ENCODE data around the gene SLC4A4. TPM values are rescaled to one million over a fixed set of nuclear protein-coding genes. Genes with fewer than 3 reads are reported as not detected.

The SLC4A4 gene
- total RNA-seq, 2 donors from 2014 or later: 0.32 to 0.76 TPM

GRCh38 chr4:71540749-71541269 is 202.0 kb downstream of the SLC4A4 start:
- H3K9me3 Mint-ChIP-seq: no peaks in the 10 kb centered on the region
- no peaks in the 10 kb centered on the region for H3K4me1 Mint-ChIP-seq
- ATAC-seq (replicated peaks): no peak
- no peak overlapping the region for H3K27ac Mint-ChIP-seq
- no peaks in the 10 kb centered on the region for H3K36me3 Mint-ChIP-seq (ENCODE audit: low read depth)
- no peak overlapping the region for H3K4me3 Mint-ChIP-seq
- H3K27me3 Mint-ChIP-seq: no peaks in the 10 kb centered on the region

- Mint-ChIP-seq H3K4me1 (no peaks in the 10 kb centered on the region), H3K9me3 (no peaks in the 10 kb centered on the region), H3K27me3 (no peaks in the 10 kb centered on the region), H3K4me3 (no peak overlapping the region), H3K27ac (no peak overlapping the region), H3K36me3 (ENCODE audit: low read depth) (no peaks in the 10 kb centered on the region)
- no peak for ATAC-seq (replicated peaks)
Measured at GRCh38 chr4:71541541-71541940, 202.7 kb downstream of the SLC4A4 start.

DNA sequence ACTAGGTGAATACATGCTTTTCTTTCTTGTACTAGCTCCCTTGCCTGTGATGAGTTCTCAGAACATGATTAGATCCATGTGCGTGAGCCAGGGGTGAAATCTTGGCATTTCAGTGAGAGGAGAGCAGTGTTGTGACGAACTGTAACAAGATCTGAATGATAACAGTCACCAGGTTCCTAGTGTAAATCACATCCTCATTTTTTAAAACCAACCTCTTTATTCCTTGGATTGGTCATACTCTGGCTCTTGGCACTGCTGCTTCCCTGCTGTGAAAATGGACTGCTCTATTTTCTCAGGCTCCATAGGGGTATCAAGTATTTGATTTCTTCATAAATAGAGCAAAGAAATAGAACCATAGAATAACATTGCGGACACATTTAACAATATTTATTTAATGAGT is 206.3 kb downstream of the SLC4A4 start:
- Mint-ChIP-seq H3K27ac (no peak overlapping the region), H3K9me3 (no peaks in the 10 kb centered on the region), H3K4me1 (no peaks in the 10 kb centered on the region), H3K4me3 (no peak overlapping the region), H3K36me3 (ENCODE audit: low read depth) (no peaks in the 10 kb centered on the region), H3K27me3 (no peaks in the 10 kb centered on the region)
- ATAC-seq (replicated peaks): no peak

- no peak for ATAC-seq (replicated peaks)
- H3K4me1 Mint-ChIP-seq: no peaks in the 10 kb centered on the region
- no peak overlapping the region for H3K4me3 Mint-ChIP-seq
- no peak overlapping the region for H3K27ac Mint-ChIP-seq
- H3K36me3 Mint-ChIP-seq (ENCODE audit: low read depth): no peaks in the 10 kb centered on the region
- no peaks in the 10 kb centered on the region for H3K27me3 Mint-ChIP-seq
- H3K9me3 Mint-ChIP-seq: no peaks in the 10 kb centered on the region
Measured at GRCh38 chr4:71549516-71550160, 210.8 kb downstream of the SLC4A4 start.

GRCh38 chr4:71550220-71551165 is 211.7 kb downstream of the SLC4A4 start:
- Mint-ChIP-seq H3K4me1 (no peaks in the 10 kb centered on the region), H3K27ac (no peak overlapping the region), H3K4me3 (no peak overlapping the region), H3K36me3 (ENCODE audit: low read depth) (no peaks in the 10 kb centered on the region), H3K27me3 (no peaks in the 10 kb centered on the region), H3K9me3 (no peaks in the 10 kb centered on the region)
- no peak for ATAC-seq (replicated peaks)

DNA sequence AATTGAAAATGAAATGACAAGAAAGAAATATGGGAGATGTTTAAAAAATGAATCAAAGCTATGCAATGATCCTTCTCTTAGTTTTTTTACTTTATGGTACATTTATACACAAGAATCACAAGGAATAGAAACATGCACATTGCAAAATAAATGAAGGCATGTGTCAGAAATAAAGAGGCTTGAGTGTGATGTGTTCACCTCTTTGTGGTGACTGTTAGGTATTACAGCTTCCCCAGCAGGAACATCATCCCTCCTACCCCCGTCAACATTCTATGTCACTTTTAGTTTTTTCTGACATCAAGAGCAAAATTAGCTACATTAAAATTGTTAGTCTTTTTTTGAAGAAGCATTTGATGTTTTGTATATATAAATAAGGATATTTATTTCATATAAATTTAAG is 214.8 kb downstream of the SLC4A4 start:
- Mint-ChIP-seq H3K27ac (no peak overlapping the region), H3K4me3 (no peak overlapping the region), H3K36me3 (ENCODE audit: low read depth) (no peaks in the 10 kb centered on the region), H3K27me3 (no peaks in the 10 kb centered on the region), H3K4me1 (no peaks in the 10 kb centered on the region), H3K9me3 (no peaks in the 10 kb centered on the region)
- ATAC-seq (replicated peaks): no peak

- no peaks in the 10 kb centered on the region for H3K4me1 Mint-ChIP-seq
Measured at GRCh38 chr4:71554025-71554424, 215.2 kb downstream of the SLC4A4 start.

GRCh38 chr4:71558248-71558647 is 219.4 kb downstream of the SLC4A4 start:
- no peaks in the 10 kb centered on the region for H3K36me3 Mint-ChIP-seq (ENCODE audit: low read depth)
- no peaks in the 10 kb centered on the region for H3K4me1 Mint-ChIP-seq
- no peaks in the 10 kb centered on the region for H3K27me3 Mint-ChIP-seq
- ATAC-seq (replicated peaks): peak; percentile 69
- H3K27ac Mint-ChIP-seq: no peak overlapping the region
- H3K4me3 Mint-ChIP-seq: no peak overlapping the region
- H3K9me3 Mint-ChIP-seq: no peaks in the 10 kb centered on the region

More at GRCh38 chr4:71554025-71554424, 215.2 kb downstream of the SLC4A4 start:
- H3K27ac Mint-ChIP-seq: no peak overlapping the region
- no peak overlapping the region for H3K4me3 Mint-ChIP-seq
- H3K9me3 Mint-ChIP-seq: no peaks in the 10 kb centered on the region
- ATAC-seq (replicated peaks): no peak
- H3K27me3 Mint-ChIP-seq: no peaks in the 10 kb centered on the region
- no peaks in the 10 kb centered on the region for H3K36me3 Mint-ChIP-seq (ENCODE audit: low read depth)

- Mint-ChIP-seq H3K27ac (no peak overlapping the region), H3K36me3 (ENCODE audit: low read depth) (no peaks in the 10 kb centered on the region), H3K4me1 (no peaks in the 10 kb centered on the region), H3K9me3 (no peaks in the 10 kb centered on the region), H3K27me3 (no peaks in the 10 kb centered on the region), H3K4me3 (no peak overlapping the region)
- ATAC-seq (replicated peaks): no peak
Measured at GRCh38 chr4:71559957-71560571, 221.2 kb downstream of the SLC4A4 start.

GRCh38 chr4:71564775-71565174 is 226.0 kb downstream of the SLC4A4 start:
- Mint-ChIP-seq H3K4me3 (no peak overlapping the region), H3K36me3 (ENCODE audit: low read depth) (no peaks in the 10 kb centered on the region), H3K4me1 (no peaks in the 10 kb centered on the region), H3K9me3 (no peaks in the 10 kb centered on the region), H3K27me3 (no peaks in the 10 kb centered on the region), H3K27ac (no peak overlapping the region)
- ATAC-seq (replicated peaks): no peak

- ATAC-seq (replicated peaks): no peak
- Mint-ChIP-seq H3K27me3 (no peaks in the 10 kb centered on the region), H3K4me3 (no peak overlapping the region), H3K36me3 (ENCODE audit: low read depth) (no peaks in the 10 kb centered on the region), H3K4me1 (no peaks in the 10 kb centered on the region), H3K27ac (no peak overlapping the region), H3K9me3 (no peaks in the 10 kb centered on the region)
Measured at GRCh38 chr4:71566856-71567255, 228.0 kb downstream of the SLC4A4 start.

- Mint-ChIP-seq H3K4me3 (no peak overlapping the region), H3K9me3 (no peaks in the 10 kb centered on the region), H3K4me1 (no peaks in the 10 kb centered on the region), H3K27me3 (peaks cover 3% of the 10 kb centered on the region), H3K36me3 (ENCODE audit: low read depth) (no peaks in the 10 kb centered on the region), H3K27ac (no peak overlapping the region)
- no peak for ATAC-seq (replicated peaks)
Measured at GRCh38 chr4:71568131-71568530, 229.3 kb downstream of the SLC4A4 start.

GRCh38 chr4:71570492-71570891 is 231.7 kb downstream of the SLC4A4 start:
- no peak for ATAC-seq (replicated peaks)
- no peaks in the 10 kb centered on the region for H3K36me3 Mint-ChIP-seq (ENCODE audit: low read depth)
- H3K27ac Mint-ChIP-seq: no peak overlapping the region
- peaks cover 6% of the 10 kb centered on the region for H3K27me3 Mint-ChIP-seq
- H3K9me3 Mint-ChIP-seq: no peaks in the 10 kb centered on the region
- no peaks in the 10 kb centered on the region for H3K4me1 Mint-ChIP-seq
- no peak overlapping the region for H3K4me3 Mint-ChIP-seq

DNA sequence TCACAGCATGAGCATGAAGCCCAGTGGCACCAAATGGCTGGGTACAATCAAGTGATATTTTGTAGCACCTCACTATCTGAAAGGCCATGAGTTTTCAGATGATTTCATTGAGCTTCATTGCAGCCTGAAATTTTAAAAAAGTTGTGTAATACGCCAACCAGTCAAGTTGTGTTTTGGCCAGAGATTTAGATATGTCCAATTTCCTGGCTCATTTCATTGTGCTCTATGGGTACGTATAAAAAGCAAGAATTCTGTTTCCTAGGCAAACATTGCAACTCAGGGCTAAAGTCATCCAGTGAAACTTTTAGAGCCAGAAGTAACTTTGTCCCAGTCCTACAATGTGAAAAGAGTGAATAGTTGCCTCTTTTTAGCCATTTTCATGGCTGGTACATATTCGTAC is 232.5 kb downstream of the SLC4A4 start:
- H3K27ac Mint-ChIP-seq: no peak overlapping the region
- no peak for ATAC-seq (replicated peaks)
- H3K36me3 Mint-ChIP-seq (ENCODE audit: low read depth): no peaks in the 10 kb centered on the region
- no peak overlapping the region for H3K4me3 Mint-ChIP-seq
- no peaks in the 10 kb centered on the region for H3K4me1 Mint-ChIP-seq
- H3K27me3 Mint-ChIP-seq: peaks cover 9% of the 10 kb centered on the region
- H3K9me3 Mint-ChIP-seq: no peaks in the 10 kb centered on the region
